Caki2 (cell line): ENCODE measurements around the gene SKI. TPM values are rescaled to one million over a fixed set of nuclear protein-coding genes. Genes with fewer than 3 reads are reported as not detected.
"Not testable (repeated sequence)": the region's sequence is repeated elsewhere in the genome, so short reads cannot be mapped to it uniquely, and the experiment has no call there.

ENCODE experiments used
- DNase-seq: peaks from one replicate; pipeline ENCODE4 v3.0.0-alpha.2; 2015; ENCODE audit warnings: low read depth
- in situ Hi-C: cut with HindIII; loops from 2 replicates; pipeline ENCODE4 v1.10.0; 2016; ENCODE audit warnings: low sequenced_read_pairs, low pct_unique_long_range_greater_than_20kb, mixed read lengths
- total RNA-seq: library from RNA; depleted of rRNA; stranded (reverse); fragments of >200 nt; shearing (Covaris generic); gene quantifications from 2 replicates; pipeline ENCODE4 v1.2.3, GENCODE V29; 2014; ENCODE audit warnings: low replicate concordance

SKI gene
- total RNA-seq, 1 experiment from 2014 or later: 5.6 TPM

DNA sequence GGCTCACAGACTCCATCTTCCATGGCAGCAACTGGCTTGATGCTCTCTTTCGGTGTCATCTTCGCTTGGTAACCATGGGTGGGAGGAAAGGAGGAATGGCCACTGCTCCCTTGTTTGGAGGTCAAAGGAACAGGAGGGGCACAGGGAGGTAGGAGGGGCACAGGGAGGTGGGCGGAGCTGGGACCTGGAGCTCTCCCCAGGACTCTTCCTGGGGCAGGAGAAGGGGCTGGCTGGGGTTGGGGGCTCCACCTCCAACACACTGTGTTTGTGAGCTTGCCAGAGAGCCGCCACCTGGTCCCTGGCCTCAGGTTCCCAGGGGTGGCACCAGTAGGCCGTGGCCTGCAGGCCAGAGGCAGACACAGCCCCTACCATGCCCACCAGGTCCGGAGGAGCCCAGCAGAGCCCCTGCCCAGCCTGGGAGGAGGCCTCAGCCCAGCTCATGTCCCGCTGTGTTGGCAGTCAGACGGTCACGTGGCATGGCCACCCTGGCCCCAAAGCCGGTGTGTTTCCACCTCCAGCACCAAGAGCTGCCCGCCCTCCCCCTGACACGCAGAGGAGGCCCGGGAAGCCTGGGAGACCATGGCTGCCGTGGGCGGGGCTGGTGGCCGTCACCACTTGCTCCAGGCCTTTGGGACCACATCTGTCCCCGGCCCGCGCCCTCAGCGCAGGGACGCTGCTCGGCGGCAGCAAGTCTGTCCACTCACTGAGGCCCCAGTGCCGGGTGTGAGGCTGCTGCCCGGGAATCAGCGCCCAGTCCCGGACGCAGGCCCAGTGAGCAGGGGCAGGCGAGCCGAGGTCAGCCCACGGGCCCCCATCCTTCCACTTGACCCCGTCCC is 89.3 kb downstream of the SKI start:
- DNase-seq: no peak
- in situ Hi-C loops: no loop called here

DNA sequence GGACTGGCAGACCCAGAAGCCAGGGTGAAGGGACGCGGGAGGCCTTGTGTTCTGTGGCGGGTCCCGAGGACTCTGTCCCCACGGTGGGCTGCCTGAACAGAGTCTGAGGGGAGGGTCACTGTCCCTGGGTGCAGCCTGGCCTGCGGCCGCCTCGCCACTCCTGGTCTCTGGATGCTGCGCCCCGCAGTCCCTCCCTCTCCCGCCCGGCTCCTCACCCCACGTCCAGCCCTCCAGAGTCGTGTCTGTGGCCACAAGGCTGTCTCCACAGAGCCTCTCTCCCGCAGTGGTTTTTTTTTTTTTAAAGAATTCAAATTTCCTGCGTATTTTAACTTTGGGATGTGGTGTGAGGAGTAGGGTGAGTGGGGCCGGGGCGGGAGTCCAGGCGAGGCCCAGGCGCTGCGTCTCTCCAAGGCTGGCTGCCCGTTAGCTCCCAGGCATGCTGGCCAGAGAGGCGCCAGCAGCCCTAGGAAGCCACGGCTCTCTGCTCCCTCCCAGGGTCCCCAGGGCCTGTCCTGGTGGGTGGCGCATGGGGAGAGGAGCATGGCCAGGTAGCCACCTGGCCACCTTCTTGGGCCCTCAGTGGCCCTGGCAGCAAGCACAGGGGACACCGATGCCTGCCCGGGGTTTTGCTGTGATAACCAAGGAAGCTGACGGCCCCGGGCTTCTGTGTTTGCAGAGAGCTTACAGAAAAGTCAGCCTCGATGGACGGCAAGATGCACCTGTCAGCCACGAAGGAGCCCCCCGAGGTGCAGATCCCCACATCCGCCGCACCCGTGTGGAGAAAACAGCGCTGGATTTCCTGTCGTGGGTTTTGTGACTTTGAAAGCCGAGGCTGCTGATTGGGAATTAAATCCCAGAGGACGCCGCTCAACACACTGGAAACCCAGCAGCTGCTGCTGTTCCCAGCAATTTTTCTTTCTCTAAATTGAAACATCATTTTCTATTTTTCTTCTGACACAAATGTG is 90.5 kb downstream of the SKI start:
- in situ Hi-C loops: no loop called here
- no peak for DNase-seq

GRCh38 chr1:2319291-2319690 is 91.2 kb downstream of the SKI start:
- no peak for DNase-seq
- in situ Hi-C loops: no loop called here

GRCh38 chr1:2320006-2320405 is 91.9 kb downstream of the SKI start:
- DNase-seq: no peak
- in situ Hi-C loops: no loop called here

DNA sequence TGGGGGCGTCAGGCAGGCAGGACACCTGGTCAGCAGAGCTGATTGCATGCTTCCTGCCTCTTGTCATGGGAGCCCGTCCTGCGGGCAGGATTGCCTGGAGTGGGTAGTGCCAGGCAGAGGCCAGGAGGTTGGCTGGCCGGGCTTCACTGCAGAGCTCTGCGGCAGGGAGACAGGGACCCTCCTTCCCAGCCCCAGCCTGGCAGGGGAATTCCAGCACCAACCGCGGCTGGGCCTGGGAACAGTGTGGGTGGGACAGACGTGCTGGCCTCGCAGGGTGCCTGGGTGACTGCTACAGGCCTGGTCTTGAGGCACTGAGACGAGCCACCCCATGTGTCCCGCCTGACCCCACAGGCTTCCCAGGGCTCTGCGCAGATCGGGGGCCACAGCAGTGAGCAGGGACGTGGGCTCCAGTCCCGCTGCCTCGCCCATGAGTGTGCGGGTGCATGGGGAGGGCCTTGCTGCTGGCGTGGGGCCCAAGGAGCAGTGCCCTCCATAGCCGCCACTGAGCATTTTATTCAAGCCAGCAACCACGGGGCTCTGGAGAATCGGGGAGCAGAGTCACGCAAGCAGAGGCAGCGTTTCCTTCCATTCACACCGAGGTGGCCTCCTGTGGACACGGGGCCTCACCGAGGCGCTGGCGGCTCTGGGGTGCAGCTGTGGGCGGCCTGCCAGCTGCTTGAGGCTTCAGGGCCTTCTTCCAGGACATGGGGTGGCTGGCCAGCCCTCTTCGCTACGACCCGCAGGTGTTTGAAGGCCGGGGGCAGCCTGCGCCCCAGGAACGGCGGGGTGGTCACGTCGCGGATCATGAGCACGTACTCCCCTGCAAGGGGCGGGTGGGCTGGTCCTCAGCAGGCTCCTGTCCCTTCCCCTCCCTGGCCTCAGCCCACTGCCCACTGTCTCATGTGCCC is 92.9 kb downstream of the SKI start:
- in situ Hi-C loops: no loop called here
- no peak for DNase-seq

DNA sequence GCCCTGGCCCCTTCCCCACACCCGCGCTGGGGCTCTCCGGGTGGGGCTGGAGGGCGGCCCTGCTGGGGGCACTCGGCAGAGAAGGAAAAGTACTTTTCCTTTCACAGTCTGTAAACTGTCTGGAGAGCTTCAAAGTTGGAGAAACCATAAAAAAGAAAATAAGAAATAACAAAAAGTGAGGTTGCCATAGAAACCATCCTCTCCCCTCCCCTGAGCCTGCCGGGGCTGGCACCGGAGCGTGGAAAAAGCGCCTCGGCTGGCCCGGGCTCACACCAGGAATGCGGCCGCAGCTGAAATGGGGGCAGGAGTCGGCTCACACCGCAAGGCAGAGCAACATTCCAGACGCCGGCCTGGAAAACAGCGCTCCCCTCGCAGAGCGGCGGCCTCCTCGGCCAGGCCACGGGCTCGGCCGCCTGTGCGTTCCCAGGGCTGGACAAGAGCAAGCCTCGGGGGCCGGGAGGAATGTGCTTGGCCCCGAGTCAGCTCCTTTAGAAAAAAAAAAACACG is 94.0 kb downstream of the SKI start:
- DNase-seq: no peak
- in situ Hi-C loops: no loop called here

DNA sequence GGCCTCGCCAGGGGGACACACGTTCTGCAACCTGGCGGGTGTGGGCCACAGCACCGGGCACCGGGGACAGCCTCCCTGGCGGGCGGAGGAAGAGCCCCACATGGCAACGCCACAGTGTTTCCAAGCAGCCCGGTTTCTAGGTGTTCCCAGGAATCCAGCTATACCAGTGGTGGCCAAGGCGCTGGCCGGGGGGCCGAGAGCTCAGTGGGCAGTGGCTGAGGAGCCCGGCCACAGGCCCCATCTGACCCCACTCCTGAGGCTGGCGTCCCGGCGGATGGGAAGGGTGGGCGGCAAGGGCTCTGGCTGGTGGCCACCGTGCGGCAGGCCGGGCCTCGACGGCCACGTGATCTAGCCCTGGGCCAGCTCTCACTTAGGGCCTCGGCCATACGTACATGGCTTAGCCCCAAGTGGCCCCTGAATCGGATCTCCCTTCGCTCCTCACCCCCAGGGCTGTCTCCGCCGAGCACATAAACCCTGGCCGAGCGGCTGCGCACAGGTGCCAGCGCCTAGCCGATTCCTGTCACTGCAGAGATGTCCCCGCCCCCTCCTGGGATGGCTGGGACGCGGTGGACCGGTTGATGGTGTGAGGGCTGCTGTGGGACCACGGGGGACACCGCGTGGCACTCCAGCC is 94.6 kb downstream of the SKI start:
- DNase-seq: no peak
- in situ Hi-C loops: no loop called here

- no peak for DNase-seq
- in situ Hi-C loops: no loop called here
These were observed 95.4 kb downstream of the SKI start for GRCh38 chr1:2323451-2323974.

GRCh38 chr1:2324553-2325366 is 96.6 kb downstream of the SKI start:
- no peak for DNase-seq
- in situ Hi-C loops: no loop called here

DNA sequence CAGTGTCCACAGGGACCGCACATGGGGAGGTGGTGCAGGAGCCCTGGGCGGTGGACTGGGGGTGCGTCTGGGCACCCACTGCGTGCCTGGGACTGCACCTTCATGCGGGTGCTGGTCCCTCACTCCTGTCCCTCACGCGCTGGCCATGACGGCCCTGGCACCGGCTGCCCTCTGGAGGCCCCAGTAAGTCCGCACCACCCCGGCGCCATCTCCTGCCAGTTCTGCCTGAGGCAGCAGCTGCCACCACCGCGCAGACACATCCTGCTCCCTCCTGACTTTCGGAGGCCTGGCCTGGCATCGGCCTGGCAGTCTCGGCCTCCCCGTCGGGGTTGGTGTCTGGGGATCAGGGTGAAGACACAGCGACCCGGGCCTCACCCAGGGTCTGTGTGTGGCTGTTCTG is 98.4 kb downstream of the SKI start:
- DNase-seq: no peak
- in situ Hi-C loops: no loop called here

GRCh38 chr1:2327162-2327561 is 99.0 kb downstream of the SKI start:
- in situ Hi-C loops, DNase-seq: not testable (repeated sequence)

DNA sequence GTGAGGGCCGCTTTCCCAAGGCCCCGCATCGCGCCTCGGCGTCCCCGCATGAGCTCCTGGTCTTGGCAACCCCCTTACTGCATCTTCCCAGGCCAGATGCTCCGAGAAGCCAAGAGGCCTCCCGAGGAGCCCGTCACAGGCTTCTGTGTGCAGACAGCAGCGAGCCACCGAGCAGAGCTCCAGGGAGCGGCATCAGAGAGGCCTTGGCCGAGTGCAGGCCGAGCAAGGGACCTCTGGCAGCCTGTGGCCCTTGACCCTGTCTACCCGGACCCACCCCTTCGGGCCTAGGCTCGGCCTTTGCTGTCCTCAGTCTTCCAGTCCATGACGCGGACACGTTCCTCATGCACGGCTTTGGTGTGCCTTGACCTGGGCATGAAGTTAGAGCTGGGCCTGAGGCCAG is 99.7 kb downstream of the SKI start:
- no peak for DNase-seq
- in situ Hi-C loops: no loop called here

- no peak for DNase-seq
- in situ Hi-C loops: no loop called here
These were observed 100.7 kb downstream of the SKI start for GRCh38 chr1:2328676-2329455.

DNA sequence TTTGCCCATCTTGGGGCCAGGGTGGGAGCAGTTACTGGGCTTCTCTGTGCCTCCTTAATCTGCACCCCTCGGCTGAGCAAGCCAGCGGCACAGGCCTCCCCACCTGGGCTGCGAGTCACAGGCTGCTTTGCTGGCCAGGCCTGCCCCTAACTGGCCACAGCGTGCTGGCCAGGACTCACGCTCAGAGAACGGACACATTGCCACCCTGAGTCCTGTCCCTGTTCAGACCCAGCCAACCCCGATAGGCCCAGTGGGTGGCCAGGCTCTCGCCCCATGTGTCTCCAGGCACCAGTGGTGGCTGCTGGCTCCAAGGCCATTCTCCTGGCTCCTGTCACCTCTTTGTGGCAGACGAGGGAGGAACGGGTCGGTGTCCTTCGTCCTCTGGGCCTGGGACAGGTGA is 101.9 kb downstream of the SKI start:
- in situ Hi-C loops: no loop called here
- DNase-seq: no peak

- no peak for DNase-seq
- in situ Hi-C loops: no loop called here
These were observed 102.5 kb downstream of the SKI start for GRCh38 chr1:2330519-2331199.

GRCh38 chr1:2331200-2331544 is 103.1 kb downstream of the SKI start:
- DNase-seq: no peak
- in situ Hi-C loops: no loop called here
